Left ventricle myocardium inferior (tissue), 1 donor: ENCODE data around the gene ACSS2. TPM values are rescaled to one million over a fixed set of nuclear protein-coding genes. Genes with fewer than 3 reads are reported as not detected.

Experiments
- DNase-seq: peaks from one replicate; pipeline ENCODE4 v3.0.0-alpha.2; 2020
- H3K27ac ChIP-seq: fragments of 200-600 bp; replicated peaks from 2 replicates; pipeline ENCODE4 v1.8.0; 2021
- H3K27me3 ChIP-seq: fragments of 200-600 bp; 2 replicates; pipeline ENCODE4 v1.8.0; 2021; ENCODE audit warnings: low read depth
- H3K36me3 ChIP-seq: fragments of 200-600 bp; 2 replicates; pipeline ENCODE4 v1.8.0; 2021
- H3K4me1 ChIP-seq: fragments of 200-600 bp; 2 replicates; pipeline ENCODE4 v1.8.0; 2021
- H3K4me3 ChIP-seq: fragments of 200-600 bp; 2 replicates; pipeline ENCODE4 v1.8.0; 2021; ENCODE audit warnings: mild to moderate bottlenecking, moderate library complexity
- H3K9me3 ChIP-seq: fragments of 200-600 bp; replicated peaks from 2 replicates; pipeline ENCODE4 v1.8.0; 2021
- CTCF ChIP-seq: fragments of 200-600 bp; IDR thresholded peaks from 2 replicates; pipeline ENCODE4 v1.8.0; 2021; ENCODE audit warnings: antibody characterized with exemption, mild to moderate bottlenecking, borderline replicate concordance
- intact Hi-C: fragments of 100-400 bp; cut with micrococcal nuclease; formaldehyde crosslinking; loops from one replicate; pipeline ENCODE4 v1.11.0; 2022
- total RNA-seq: library from RNA; stranded (reverse); fragmentation: NEBNext Ultra II Directional; extraction: Animal tissue kit (Norgen Biotek cat#: 25700); gene quantifications from one replicate; pipeline ENCODE4 v1.2.1, GENCODE V29; 2021
- donor health status: DM: no; HTN: yes; CAD: no; lungs with severe emphysema.

The ACSS2 gene
- total RNA-seq, 1 donor from 2014 or later = 101 TPM

GRCh38 chr20:34904202-34904621, 27.8 kb downstream of the ACSS2 start:
- DNase-seq = no peak
- H3K27me3 ChIP-seq = no peaks in the 10 kb centered on the region
- TF ChIP-seq CTCF = no peak
- peaks cover 11% of the 10 kb centered on the region for H3K36me3 ChIP-seq
- intact Hi-C loops = no loop called here
- H3K4me3 ChIP-seq = no peak overlapping the region
- H3K9me3 ChIP-seq = no peaks in the 10 kb centered on the region
- H3K4me1 ChIP-seq = peaks cover 80% of the 10 kb centered on the region
- peak overlapping the region; percentile 86 for H3K27ac ChIP-seq

- H3K27ac ChIP-seq = peak overlapping the region; percentile 86
- no peaks in the 10 kb centered on the region for H3K27me3 ChIP-seq
- H3K36me3 ChIP-seq = no peaks in the 10 kb centered on the region
- peaks cover 62% of the 10 kb centered on the region for H3K4me1 ChIP-seq
- TF ChIP-seq CTCF = no peak
- H3K9me3 ChIP-seq = no peaks in the 10 kb centered on the region
- intact Hi-C loops = no loop called here
- H3K4me3 ChIP-seq = no peak overlapping the region
- DNase-seq = peak; percentile 53
Measured at GRCh38 chr20:34907616-34908469, 31.4 kb downstream of the ACSS2 start.

- peak overlapping the region; percentile 60 for H3K27ac ChIP-seq
- no peak for DNase-seq
- TF ChIP-seq CTCF = no peak
- H3K27me3 ChIP-seq = no peaks in the 10 kb centered on the region
- H3K4me1 ChIP-seq = peaks cover 46% of the 10 kb centered on the region
- H3K9me3 ChIP-seq = no peaks in the 10 kb centered on the region
- intact Hi-C loops = no loop called here
- no peak overlapping the region for H3K4me3 ChIP-seq
- H3K36me3 ChIP-seq = peaks cover 26% of the 10 kb centered on the region
Measured at GRCh38 chr20:34915131-34915530, 38.7 kb downstream of the ACSS2 start.

- TF ChIP-seq CTCF = no peak
- intact Hi-C loops = no loop called here
- Histone ChIP-seq H3K36me3 (peaks cover 34% of the 10 kb centered on the region), H3K27ac (peak overlapping the region; percentile 60), H3K4me1 (peaks cover 49% of the 10 kb centered on the region), H3K9me3 (no peaks in the 10 kb centered on the region), H3K27me3 (no peaks in the 10 kb centered on the region), H3K4me3 (no peak overlapping the region)
- no peak for DNase-seq
Measured at GRCh38 chr20:34915749-34916455, 39.5 kb downstream of the ACSS2 start.

GRCh38 chr20:34916774-34917354, 40.5 kb downstream of the ACSS2 start:
- Histone ChIP-seq H3K4me1 (peaks cover 59% of the 10 kb centered on the region), H3K36me3 (peaks cover 44% of the 10 kb centered on the region), H3K4me3 (no peak overlapping the region), H3K27ac (peak overlapping the region; percentile 60), H3K9me3 (no peaks in the 10 kb centered on the region), H3K27me3 (no peaks in the 10 kb centered on the region)
- no peak for TF ChIP-seq CTCF
- intact Hi-C loops = no loop called here
- no peak for DNase-seq
